AG04450 (cell line): ENCODE data around the gene ANKRD33. TPM values are rescaled to one million over a fixed set of nuclear protein-coding genes. Genes with fewer than 3 reads are reported as not detected.

Experiments
- CTCF ChIA-PET: fragments of 300-600, 350-600 bp; formaldehyde crosslinking; extraction: SDS; loops from one replicate; lab custom pipeline; 2022; ENCODE audit warnings: antibody characterized with exemption, inconsistent platforms; lab: Charles Lee
- POLR2A ChIA-PET: fragments of 350-600 bp; formaldehyde crosslinking; extraction: SDS; loops from one replicate; lab custom pipeline; 2021; ENCODE audit warnings: antibody characterized with exemption, inconsistent platforms; lab: Yijun Ruan, JAX
- DNase-seq: peaks from one replicate; pipeline ENCODE4 v3.0.0-alpha.2; 2011; ENCODE audit warnings: low read depth, low spot score
- H3K27ac ChIP-seq: one replicate; pipeline ENCODE4 v1.5.1; 2012; ENCODE audit warnings: low read depth, low read length, control low read depth
- H3K27me3 ChIP-seq: one replicate; pipeline ENCODE4 v1.6.0; 2012; ENCODE audit warnings: low read length; ENCODE audit not compliant: control insufficient read depth, insufficient read depth
- H3K4me3 ChIP-seq: 2 replicates; pipeline ENCODE4 v1.5.1; 2011; ENCODE audit warnings: mild to moderate bottlenecking, low read depth, low read length, control low read depth
- H3K9me3 ChIP-seq: 2 replicates; pipeline ENCODE4 v1.5.1; 2012; ENCODE audit warnings: low read length; ENCODE audit not compliant: control insufficient read depth, insufficient read depth
- polyA plus RNA-seq: library from polyadenylated mRNA; depleted of rRNA; stranded (reverse); fragments of >200 nt; gene quantifications from 2 replicates; pipeline ENCODE4 v1.2.3, GENCODE V29; 2011
- TF ChIP-seq, protein P1 (sequence below): IDR thresholded peaks from 2 replicates; pipeline ENCODE4 v1.5.1; 2011; ENCODE audit warnings: low read depth, low read length, control low read depth, inconsistent platforms

The ANKRD33 gene
- polyA plus RNA-seq, 1 experiment, result not detected

DNA sequence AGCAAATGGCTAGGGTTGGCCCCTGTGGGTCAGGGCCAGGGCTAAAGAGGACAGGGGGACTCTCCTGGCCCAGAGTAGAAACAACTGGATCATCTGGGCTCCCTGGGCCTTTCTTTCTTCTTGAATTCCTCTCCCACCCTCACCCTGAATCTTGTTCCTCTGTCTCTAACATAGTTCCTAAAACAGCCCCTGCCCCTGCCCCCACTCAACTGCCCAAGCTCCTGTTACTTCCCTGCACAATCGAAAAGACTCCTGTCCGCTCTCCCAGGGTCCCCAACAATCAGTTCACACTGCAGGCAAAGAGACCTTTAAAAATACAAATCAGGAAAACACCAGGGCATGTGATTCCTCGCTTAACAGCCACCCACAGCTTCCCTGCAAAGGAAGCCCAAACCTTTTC is 18.0 kb upstream of the ANKRD33 start:
- TF ChIP-seq, protein P1, sequence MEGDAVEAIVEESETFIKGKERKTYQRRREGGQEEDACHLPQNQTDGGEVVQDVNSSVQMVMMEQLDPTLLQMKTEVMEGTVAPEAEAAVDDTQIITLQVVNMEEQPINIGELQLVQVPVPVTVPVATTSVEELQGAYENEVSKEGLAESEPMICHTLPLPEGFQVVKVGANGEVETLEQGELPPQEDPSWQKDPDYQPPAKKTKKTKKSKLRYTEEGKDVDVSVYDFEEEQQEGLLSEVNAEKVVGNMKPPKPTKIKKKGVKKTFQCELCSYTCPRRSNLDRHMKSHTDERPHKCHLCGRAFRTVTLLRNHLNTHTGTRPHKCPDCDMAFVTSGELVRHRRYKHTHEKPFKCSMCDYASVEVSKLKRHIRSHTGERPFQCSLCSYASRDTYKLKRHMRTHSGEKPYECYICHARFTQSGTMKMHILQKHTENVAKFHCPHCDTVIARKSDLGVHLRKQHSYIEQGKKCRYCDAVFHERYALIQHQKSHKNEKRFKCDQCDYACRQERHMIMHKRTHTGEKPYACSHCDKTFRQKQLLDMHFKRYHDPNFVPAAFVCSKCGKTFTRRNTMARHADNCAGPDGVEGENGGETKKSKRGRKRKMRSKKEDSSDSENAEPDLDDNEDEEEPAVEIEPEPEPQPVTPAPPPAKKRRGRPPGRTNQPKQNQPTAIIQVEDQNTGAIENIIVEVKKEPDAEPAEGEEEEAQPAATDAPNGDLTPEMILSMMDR, result no peak
- ChIA-PET POLR2A (no interaction called here), CTCF (interaction anchor here (0.9 to 1.2 kb wide), 2 partner anchors 155 to 449 kb away, joined by 3 to 5 read pairs; no protein-coding TSS in a partner anchor)
- Histone ChIP-seq H3K27ac (no peak overlapping the region), H3K4me3 (no peak overlapping the region), H3K9me3 (no peaks in the 10 kb centered on the region; the same call in 1 of the 2 replicates), H3K27me3 (peaks cover 9% of the 10 kb centered on the region)
- no peak for DNase-seq

DNA sequence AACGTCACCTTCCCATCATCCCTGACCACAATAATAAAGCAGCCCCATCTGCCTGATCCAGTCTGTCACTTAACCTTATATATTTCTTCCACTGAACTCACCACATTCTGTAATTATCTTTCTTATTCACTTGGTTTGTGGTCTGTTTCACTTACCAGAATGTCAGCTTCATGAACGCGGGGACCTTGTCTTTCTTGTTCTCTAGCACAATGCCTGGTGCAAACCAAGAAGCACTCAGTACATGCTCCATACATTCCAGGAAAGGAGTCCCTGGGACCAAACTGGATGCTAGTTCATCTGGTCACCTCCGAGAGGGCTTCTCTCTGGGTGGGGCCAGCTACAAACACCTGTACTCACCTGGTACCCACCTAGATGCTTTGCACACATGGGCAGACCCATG is 17.4 kb upstream of the ANKRD33 start:
- CTCF ChIA-PET, result interaction anchor here (0.9 kb wide), 1 partner anchor 154 kb away, joined by 5 read pairs; no protein-coding TSS in a partner anchor
- no peak for DNase-seq
- POLR2A ChIA-PET, result no interaction called here
- Histone ChIP-seq H3K27me3 (peaks cover 5% of the 10 kb centered on the region), H3K9me3 (no peaks in the 10 kb centered on the region; the same call in 1 of the 2 replicates), H3K4me3 (no peak overlapping the region), H3K27ac (no peak overlapping the region)
- TF ChIP-seq, protein P1, result no peak

DNA sequence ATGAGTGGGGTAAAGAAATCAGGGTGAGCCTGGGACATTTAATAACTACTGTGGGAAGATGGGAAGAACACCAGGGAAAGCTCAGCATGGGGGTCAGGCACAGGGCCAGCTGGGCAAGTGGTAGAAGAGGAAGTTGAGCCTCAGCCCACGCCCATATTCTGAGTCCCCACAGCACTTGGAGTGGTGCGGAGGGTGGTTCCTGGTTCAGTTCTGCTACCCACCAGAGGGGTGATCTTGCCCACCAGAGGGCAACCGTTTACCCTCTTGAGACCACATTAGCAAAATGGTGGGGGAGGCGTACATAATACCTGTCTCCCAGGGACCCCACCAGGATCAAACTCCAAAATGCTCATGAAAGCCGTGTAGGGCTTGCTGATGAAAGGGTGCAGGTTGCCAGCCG is 16.8 kb upstream of the ANKRD33 start:
- TF ChIP-seq, protein P1, result no peak
- POLR2A ChIA-PET, result no interaction called here

DNA sequence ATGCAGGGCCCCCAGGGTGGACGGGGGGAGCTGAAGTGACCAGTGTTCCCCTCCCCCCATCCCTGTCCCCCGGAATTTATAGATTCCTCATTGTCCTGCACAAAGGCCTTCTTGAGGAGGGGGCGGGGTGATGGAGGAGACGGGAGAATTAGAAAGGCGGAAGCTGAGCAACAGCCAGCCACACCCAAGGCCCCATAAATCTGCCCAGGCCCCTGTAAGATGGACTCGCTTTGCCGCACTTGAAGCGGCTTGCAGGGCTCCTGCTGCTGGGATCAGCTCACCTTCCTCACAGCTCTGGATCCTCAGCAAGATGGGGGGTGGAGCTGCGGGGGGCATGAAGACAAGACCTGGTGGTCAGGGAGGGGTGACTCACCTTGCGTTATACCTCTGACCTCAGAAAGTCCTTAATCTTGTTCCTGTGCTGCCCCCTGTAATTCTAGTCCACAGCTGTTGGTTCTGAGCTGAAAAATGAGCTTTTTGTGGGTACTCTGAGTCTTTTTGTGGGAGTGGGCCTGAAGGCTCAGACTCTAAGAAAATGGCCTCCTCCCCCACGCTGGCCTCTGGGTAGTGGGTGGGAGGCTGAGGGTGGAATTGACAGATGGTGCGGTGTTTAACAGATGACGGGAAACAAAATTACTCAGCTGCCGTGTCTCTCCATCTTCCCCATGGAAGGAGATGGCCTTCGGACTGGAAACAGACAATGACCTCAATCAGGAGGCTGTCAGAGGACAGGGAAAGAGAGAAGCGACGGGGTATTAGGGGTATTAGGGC is 15.8 kb upstream of the ANKRD33 start:
- CTCF ChIA-PET, result interaction anchor here (0.6 kb wide), 2 partner anchors 17 to 35 kb away, joined by 3 to 4 read pairs; partner anchors contain the start of gene ACVRL1
- Histone ChIP-seq H3K27me3 (peaks cover 5% of the 10 kb centered on the region), H3K27ac (no peak overlapping the region), H3K9me3 (no peaks in the 10 kb centered on the region; the same call in 1 of the 2 replicates), H3K4me3 (no peak overlapping the region)
- no peak for DNase-seq
- POLR2A ChIA-PET, result no interaction called here
- TF ChIP-seq, protein P1, result no peak

More for the DNA sequence above, 16.8 kb upstream of the ANKRD33 start:
- no peak overlapping the region for H3K27ac ChIP-seq
- DNase-seq, result no peak
- H3K9me3 ChIP-seq, result no peaks in the 10 kb centered on the region; the same call in 1 of the 2 replicates
- H3K4me3 ChIP-seq, result no peak overlapping the region
- H3K27me3 ChIP-seq, result peaks cover 5% of the 10 kb centered on the region
- CTCF ChIA-PET, result no interaction called here

DNA sequence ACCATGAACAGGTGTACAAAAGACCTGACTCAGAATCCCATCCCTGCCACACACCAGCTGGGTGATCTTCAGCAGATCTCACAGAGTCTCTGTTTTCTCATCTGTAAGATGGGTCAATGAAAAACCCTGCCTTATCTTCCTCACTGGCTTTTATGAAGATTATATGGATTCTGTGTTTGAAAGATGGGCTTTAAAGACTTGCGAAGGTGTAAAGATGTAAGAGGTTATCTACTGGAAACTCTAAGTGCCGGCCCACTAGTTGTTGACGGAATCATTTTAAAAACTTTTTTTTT is 15.3 kb upstream of the ANKRD33 start:
- H3K27me3 ChIP-seq, result peaks cover 5% of the 10 kb centered on the region
- H3K27ac ChIP-seq, result no peak overlapping the region
- H3K4me3 ChIP-seq, result no peak overlapping the region
- TF ChIP-seq, protein P1, result no peak
- CTCF ChIA-PET, result interaction anchor here (1.8 kb wide), 1 partner anchor 13 kb away, joined by 4 read pairs; no protein-coding TSS in a partner anchor
- POLR2A ChIA-PET, result no interaction called here
- no peaks in the 10 kb centered on the region; the same call in 1 of the 2 replicates for H3K9me3 ChIP-seq
- no peak for DNase-seq
